Activated naive CD8-positive, alpha-beta T cell treated with anti-CD3 and anti-CD28 coated beads, Interleukin-2, amount 50 U/mL, for 16 hours (primary cell): Measurements from ENCODE around the gene ILKAP.

ENCODE experiments used
- DNase-seq: peaks from one replicate; pipeline ENCODE4 v3.0.0-alpha.2; 2020; ENCODE audit warnings: low read depth, low spot score

Gene ILKAP

GRCh38 chr2:238237431-238238135, 34.1 kb upstream of the ILKAP start:
- no peak for DNase-seq

GRCh38 chr2:238236571-238236970, 33.1 kb upstream of the ILKAP start:
- no peak for DNase-seq

GRCh38 chr2:238235856-238236255, 32.4 kb upstream of the ILKAP start:
- no peak for DNase-seq

GRCh38 chr2:238235331-238235732, 31.8 kb upstream of the ILKAP start:
- DNase-seq: no peak

- no peak for DNase-seq
These were observed 30.1 kb upstream of the ILKAP start for GRCh38 chr2:238233625-238234024.

- DNase-seq: no peak
These were observed 28.3 kb upstream of the ILKAP start for GRCh38 chr2:238231809-238232208.

- DNase-seq: peak; percentile 55
These were observed 27.8 kb upstream of the ILKAP start for GRCh38 chr2:238231251-238231793.

GRCh38 chr2:238230699-238231098, 27.2 kb upstream of the ILKAP start:
- no peak for DNase-seq

- no peak for DNase-seq
These were observed 25.2 kb upstream of the ILKAP start for GRCh38 chr2:238228700-238229099.

- no peak for DNase-seq
These were observed 24.1 kb upstream of the ILKAP start for GRCh38 chr2:238227587-238228032.

GRCh38 chr2:238226698-238227586, 23.4 kb upstream of the ILKAP start:
- DNase-seq: no peak

GRCh38 chr2:238225911-238226697, 22.6 kb upstream of the ILKAP start:
- no peak for DNase-seq

- DNase-seq: no peak
These were observed 21.6 kb upstream of the ILKAP start for GRCh38 chr2:238225121-238225520.

GRCh38 chr2:238224356-238225035, 21.0 kb upstream of the ILKAP start:
- no peak for DNase-seq

- no peak for DNase-seq
These were observed 17.5 kb upstream of the ILKAP start for GRCh38 chr2:238220892-238221521.

GRCh38 chr2:238220274-238220891, 16.9 kb upstream of the ILKAP start:
- DNase-seq: no peak

GRCh38 chr2:238216651-238217184, 13.2 kb upstream of the ILKAP start:
- DNase-seq: no peak

- DNase-seq: no peak
These were observed 3.5 kb upstream of the ILKAP start for GRCh38 chr2:238207006-238207405.

- no peak for DNase-seq
These were observed 633 bp upstream of the ILKAP start for GRCh38 chr2:238203973-238204683.
